NCI-H510A treated with DMSO at 0.1 percent for 48 hours (cell line): Measurements from ENCODE around the gene THUMPD3.

Source experiments
- DNase-seq: peaks from one replicate; lab custom pipeline; 2025; lab: John Stamatoyannopoulos, UW

THUMPD3 gene

DNA sequence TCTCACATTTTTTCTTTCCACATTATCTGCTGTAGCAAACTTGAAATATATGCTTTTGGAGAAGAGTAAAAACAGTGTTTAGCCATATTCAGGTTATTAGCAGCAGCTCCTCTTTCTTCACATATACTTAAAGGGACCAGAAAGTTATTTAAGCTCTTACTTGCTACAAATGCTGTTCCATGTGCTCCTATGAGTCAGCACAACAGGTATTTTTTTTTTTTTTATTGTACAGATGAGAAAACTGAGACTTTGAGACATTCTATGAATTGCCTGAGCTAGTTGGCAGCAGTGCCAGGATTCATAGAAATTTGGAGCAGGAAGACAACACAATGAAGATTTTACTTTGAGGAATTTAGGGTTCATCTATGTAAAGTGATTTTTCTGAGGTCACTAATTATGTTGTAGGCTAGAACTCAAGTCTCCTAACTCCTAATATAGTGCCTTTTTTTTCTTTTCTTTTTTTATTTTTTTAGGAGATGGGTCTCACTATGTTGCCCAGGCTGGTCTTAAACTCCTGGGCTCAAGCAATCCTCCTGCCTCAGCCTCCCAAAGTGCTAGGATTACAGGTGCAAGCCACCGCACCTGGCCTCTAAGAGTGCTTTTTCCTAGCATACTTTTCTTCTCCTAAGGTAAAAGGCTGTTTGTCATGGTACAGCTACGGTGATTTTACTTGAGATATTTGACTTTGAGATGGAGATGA lies 58.1 kb downstream of the THUMPD3 start:
- DNase-seq, result no peak

GRCh38 chr3:9422712-9423424 lies 60.0 kb downstream of the THUMPD3 start:
- peak; percentile 88 for DNase-seq

GRCh38 chr3:9428411-9428810 lies 65.6 kb downstream of the THUMPD3 start:
- no peak for DNase-seq

DNA sequence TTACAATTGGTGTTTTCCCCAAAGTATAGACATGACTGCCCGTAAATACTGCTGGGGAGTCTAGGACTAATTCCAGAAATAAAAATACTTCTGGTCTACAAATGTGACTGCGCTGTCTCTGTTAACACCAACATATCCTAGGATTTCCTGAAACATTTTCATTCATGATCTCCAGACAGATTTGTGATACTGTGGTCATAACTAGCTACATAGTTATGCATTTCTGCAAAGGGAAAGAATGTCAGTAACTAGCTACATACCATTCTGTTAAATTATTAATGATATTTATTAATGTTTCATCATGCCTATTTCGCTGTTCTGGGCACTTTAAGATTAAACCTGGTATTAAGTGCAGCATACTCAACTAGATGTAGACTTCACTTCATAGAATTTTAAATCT lies 67.9 kb downstream of the THUMPD3 start:
- no peak for DNase-seq

DNA sequence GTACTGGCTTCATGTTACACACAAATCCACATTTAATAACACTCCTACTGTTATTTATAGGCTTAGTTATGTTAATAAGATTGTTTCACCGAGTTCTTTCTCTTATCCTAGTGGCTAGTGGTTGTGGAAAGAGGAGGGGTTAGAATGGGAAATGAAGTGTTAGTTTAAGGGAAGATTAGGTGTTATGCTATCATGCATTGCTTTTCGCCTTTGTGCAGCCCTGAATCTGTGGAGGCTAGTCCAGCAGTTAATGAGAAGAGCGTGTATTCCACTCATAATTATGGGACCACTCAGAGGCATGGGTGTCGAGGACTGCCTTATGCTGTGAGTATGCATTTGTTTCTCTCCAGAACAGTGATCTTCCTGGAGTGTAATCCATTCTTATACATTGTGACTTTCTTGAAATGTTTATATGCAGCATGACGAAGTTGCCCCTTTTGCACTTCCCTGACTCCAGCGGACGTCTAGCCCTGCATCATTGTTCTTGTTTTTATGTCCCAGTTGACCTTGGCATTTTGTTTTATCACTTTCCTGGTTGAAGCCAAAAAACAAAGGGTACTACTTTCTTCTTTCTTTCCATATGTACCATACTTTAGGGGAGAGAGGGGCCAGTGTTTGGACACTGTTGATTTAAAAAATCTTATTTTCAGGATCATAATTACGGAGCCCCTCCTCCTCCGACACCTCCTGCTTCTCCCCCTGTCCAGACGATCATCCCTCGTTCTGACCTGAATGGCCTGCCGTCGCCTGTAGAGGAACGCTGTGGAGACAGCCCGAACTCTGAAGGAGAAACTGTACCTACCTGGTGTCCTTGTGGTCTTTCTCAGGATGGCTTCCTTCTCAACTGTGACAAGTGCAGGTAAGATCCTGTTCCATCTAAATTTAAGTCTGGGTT lies 71.0 kb downstream of the THUMPD3 start:
- no peak for DNase-seq

GRCh38 chr3:9435316-9435715 lies 72.5 kb downstream of the THUMPD3 start:
- DNase-seq, result no peak
